Cardiac muscle cell (in vitro differentiated cells and primary cell): Measurements from ENCODE around the gene DUSP5. TPM values are rescaled to one million over a fixed set of nuclear protein-coding genes. Genes with fewer than 3 reads are reported as not detected.
A peak's percentile ranks its signal among the peaks of the same experiment; 100 is the strongest.

ENCODE experiments used
- DNase-seq, 2 donors: peaks; one replicate each; pipeline versions ENCODE4 v3.0.0 to v3.0.0-alpha.2; 2010 to 2017; ENCODE audit warnings: low read depth in 1 of 2, low spot score in 1 of 2
- H3K27ac ChIP-seq: fragments of 200-600 bp; sonication (generic); 2 replicates; pipeline ENCODE4 v1.5.1; 2016
- H3K27me3 ChIP-seq: fragments of 200-600 bp; sonication (generic); 2 replicates; pipeline ENCODE4 v1.6.0; 2016; ENCODE audit warnings: control low read depth
- H3K36me3 ChIP-seq: fragments of 200-600 bp; sonication (generic); 2 replicates; pipeline ENCODE4 v1.5.1; 2016; ENCODE audit warnings: control low read depth
- H3K4me1 ChIP-seq: fragments of 200-600 bp; sonication (generic); 2 replicates; pipeline ENCODE4 v1.8.1; 2017; ENCODE audit warnings: low read depth, mild to moderate bottlenecking, mixed run types
- H3K4me3 ChIP-seq: fragments of 200-600 bp; sonication (generic); 2 replicates; pipeline ENCODE4 v1.5.1; 2016; ENCODE audit warnings: mild to moderate bottlenecking
- H3K9me3 ChIP-seq: fragments of 200-600 bp; sonication (generic); 2 replicates; pipeline ENCODE4 v1.5.1; 2017; ENCODE audit warnings: low read depth, mild to moderate bottlenecking, control low read depth
- CTCF ChIP-seq: IDR thresholded peaks from 2 replicates; pipeline ENCODE4 v1.5.1; 2012; ENCODE audit warnings: low read depth, mild to moderate bottlenecking, low read length
- polyA plus RNA-seq: library from polyadenylated mRNA; unstranded; fragments of >200 nt; fragmentation: Nextera tagmentation; extraction: Ambion mirVana; gene quantifications from 2 replicates; pipeline ENCODE4 v1.2.1, GENCODE V29; 2016
- total RNA-seq: library from RNA; depleted of rRNA; stranded (reverse); fragments of >200 nt; gene quantifications from 2 replicates; pipeline ENCODE4 v1.2.3, GENCODE V29; 2016

The DUSP5 gene
- total and polyA plus RNA-seq, 2 experiments from 2014 or later, result 64.1 to 82.1 TPM

- Histone ChIP-seq H3K27ac (no peak overlapping the region), H3K9me3 (no peaks in the 10 kb centered on the region), H3K36me3 (peaks cover 60% of the 10 kb centered on the region), H3K27me3 (no peaks in the 10 kb centered on the region), H3K4me1 (peaks cover 12% of the 10 kb centered on the region), H3K4me3 (no peak overlapping the region)
- TF ChIP-seq CTCF, result no peak
- DNase-seq, result no peak
Observed at GRCh38 chr10:110510086-110510485, 12.4 kb downstream of the DUSP5 start.

GRCh38 chr10:110510730-110511129, 13.0 kb downstream of the DUSP5 start:
- Histone ChIP-seq H3K4me3 (no peak overlapping the region), H3K9me3 (no peaks in the 10 kb centered on the region), H3K36me3 (peaks cover 54% of the 10 kb centered on the region), H3K4me1 (peaks cover 12% of the 10 kb centered on the region), H3K27ac (no peak overlapping the region), H3K27me3 (no peaks in the 10 kb centered on the region)
- no peak for TF ChIP-seq CTCF
- no peak for DNase-seq

GRCh38 chr10:110511734-110512449, 14.2 kb downstream of the DUSP5 start:
- Histone ChIP-seq H3K27me3 (no peaks in the 10 kb centered on the region), H3K4me1 (peaks cover 12% of the 10 kb centered on the region), H3K36me3 (peaks cover 48% of the 10 kb centered on the region), H3K27ac (peak overlapping the region; percentile 48), H3K4me3 (no peak overlapping the region), H3K9me3 (no peaks in the 10 kb centered on the region)
- no peak for TF ChIP-seq CTCF
- peak in 1 of 2 donors; percentile 71 for DNase-seq

- peaks cover 12% of the 10 kb centered on the region for H3K4me1 ChIP-seq
- H3K36me3 ChIP-seq, result peaks cover 40% of the 10 kb centered on the region
- DNase-seq, result peak in 1 of 2 donors; percentile 86
- no peak for TF ChIP-seq CTCF
- H3K27ac ChIP-seq, result peak overlapping the region; percentile 48
- no peaks in the 10 kb centered on the region for H3K9me3 ChIP-seq
- no peak overlapping the region for H3K4me3 ChIP-seq
- no peaks in the 10 kb centered on the region for H3K27me3 ChIP-seq
Observed at GRCh38 chr10:110512461-110513187, 14.9 kb downstream of the DUSP5 start.

GRCh38 chr10:110513949-110514348, 16.2 kb downstream of the DUSP5 start:
- Histone ChIP-seq H3K27me3 (no peaks in the 10 kb centered on the region), H3K27ac (no peak overlapping the region), H3K36me3 (peaks cover 34% of the 10 kb centered on the region), H3K4me1 (no peaks in the 10 kb centered on the region), H3K9me3 (no peaks in the 10 kb centered on the region), H3K4me3 (no peak overlapping the region)
- TF ChIP-seq CTCF, result no peak
- DNase-seq, result no peak
